CD4-positive, alpha-beta T cell (primary cell): ENCODE data around the gene CTNNA2. TPM values are rescaled to one million over a fixed set of nuclear protein-coding genes. Genes with fewer than 3 reads are reported as not detected.

Experiments
- ATAC-seq: fragments of 200-7000 bp; cut with Tn5 transposase; one replicate; pipeline ENCODE4 v1.10.0; 2022; ENCODE audit warnings: mild to moderate bottlenecking; ENCODE audit not compliant: poor library complexity
- CTCF ChIA-PET: fragments of 350-600 bp; sonication (Branson Sonifier 250); formaldehyde crosslinking; loops from one replicate; lab custom pipeline; 2021; ENCODE audit warnings: antibody characterized with exemption, inconsistent platforms; lab: Charles Lee
- POLR2A ChIA-PET: fragments of 350-600 bp; sonication (Branson Sonifier 250); formaldehyde crosslinking; loops from one replicate; lab custom pipeline; 2021; ENCODE audit warnings: antibody characterized with exemption, inconsistent platforms; lab: Charles Lee
- DNase-seq, 14 experiments: peaks; one replicate each; pipeline ENCODE4 v3.0.0-alpha.2; 2013 to 2020; ENCODE audit warnings: mixed read lengths in 2 of 14
- H3K27ac ChIP-seq, 2 donors: one replicate each; pipeline versions ENCODE4 v1.5.1 to v1.7.0; 2013; ENCODE audit warnings: low read length in 2 of 2, low read depth in 1 of 2, mild to moderate bottlenecking in 1 of 2
- H3K27me3 ChIP-seq, 2 experiments: 1 replicate in 1 of 2; 2 replicates in 1 of 2; pipeline versions ENCODE4 v1.6.1 to v1.7.0; 2013; ENCODE audit warnings: low read length in 2 of 2, control low read depth in 1 of 2, mild to moderate bottlenecking in 1 of 2, moderate library complexity in 1 of 2; ENCODE audit not compliant: insufficient read depth in 2 of 2, control insufficient read depth in 1 of 2
- H3K36me3 ChIP-seq: one replicate; pipeline ENCODE4 v1.6.1; 2013; ENCODE audit warnings: low read length, control low read depth; ENCODE audit not compliant: insufficient read depth
- H3K4me1 ChIP-seq: one replicate; pipeline ENCODE4 v1.6.1; 2013; ENCODE audit warnings: low read length, control low read depth; ENCODE audit not compliant: insufficient read depth
- H3K4me3 ChIP-seq: one replicate; pipeline ENCODE4 v1.5.1; 2013; ENCODE audit warnings: mild to moderate bottlenecking, low read length, moderate library complexity
- H3K9me3 ChIP-seq, 2 experiments: 1 replicate in 1 of 2; 2 replicates in 1 of 2; pipeline versions ENCODE4 v1.6.1 to v1.7.0; 2013; ENCODE audit warnings: low read length in 2 of 2, mild to moderate bottlenecking in 2 of 2, control low read depth in 1 of 2, moderate library complexity in 1 of 2; ENCODE audit not compliant: control insufficient read depth in 1 of 2, insufficient read depth in 1 of 2
- H3K27ac Mint-ChIP-seq: one replicate; pipeline ENCODE4 v1.8.0; 2020; ENCODE audit warnings: mixed read lengths
- H3K27me3 Mint-ChIP-seq: one replicate; pipeline ENCODE4 v1.8.0; 2021; ENCODE audit warnings: mixed read lengths
- H3K36me3 Mint-ChIP-seq: one replicate; pipeline ENCODE4 v1.8.0; 2021; ENCODE audit warnings: low read depth, mixed read lengths
- H3K4me1 Mint-ChIP-seq: one replicate; pipeline ENCODE4 v1.8.0; 2021; ENCODE audit warnings: low read depth, mixed read lengths
- H3K4me3 Mint-ChIP-seq: one replicate; pipeline ENCODE4 v1.8.0; 2020; ENCODE audit warnings: mild to moderate bottlenecking, mixed read lengths
- H3K9me3 Mint-ChIP-seq: one replicate; pipeline ENCODE4 v1.8.0; 2020; ENCODE audit warnings: mixed read lengths
- intact Hi-C, 2 experiments: fragments of 100-400 bp; cut with DNase I in 1 of 2; cut with micrococcal nuclease in 1 of 2; formaldehyde crosslinking; loops; one replicate each; pipeline versions ENCODE4 v1.15.1 to v1.9.0; 2023 to 2025; cut with DNase I, micrococcal nuclease
- total RNA-seq, 174 experiments: library from RNA in 2 of 174; stranded (reverse) in 2 of 174; gene quantifications; one replicate each; pipeline ENCODE4 v1.2.3 and lab custom pipeline; 2021 to 2026
- TF ChIP-seq, protein P1 (sequence below): fragments of 200-600 bp; IDR thresholded peaks from one replicate; pipeline ENCODE4 v1.8.0; 2022; ENCODE audit warnings: antibody characterized with exemption, mild to moderate bottlenecking

CTNNA2 gene
- total RNA-seq, 2 experiments from 2014 or later = not detected

DNA sequence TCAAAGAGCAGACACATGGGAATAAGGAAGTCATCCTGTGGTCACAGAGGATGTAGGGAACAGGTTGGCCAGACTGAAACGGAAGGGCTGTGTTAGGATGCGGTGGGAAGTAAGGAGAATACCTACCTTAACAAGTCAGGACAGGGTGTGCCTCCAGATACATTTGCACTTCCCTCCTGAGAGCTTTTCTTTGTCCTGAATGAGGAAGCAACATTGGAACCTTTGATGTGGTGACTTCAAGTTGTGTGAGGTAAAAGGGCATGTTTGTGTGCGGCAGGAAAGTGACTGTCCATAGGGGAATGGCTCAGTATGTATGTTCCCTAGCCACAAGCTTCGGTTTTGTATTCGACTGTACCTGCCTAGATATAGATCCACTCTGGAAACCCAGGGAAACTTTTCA lies 816.6 kb downstream of the CTNNA2 start:
- intact Hi-C loops = no loop called here
- Histone ChIP-seq H3K9me3 (peaks cover 0 to 4% of the 10 kb centered on the region in 2 experiments), H3K4me1 (no peaks in the 10 kb centered on the region), H3K27ac (no peak overlapping the region), H3K4me3 (no peak overlapping the region), H3K36me3 (no peaks in the 10 kb centered on the region), H3K27me3 (no peaks in the 10 kb centered on the region)
- H3K9me3 Mint-ChIP-seq = peaks cover 6% of the 10 kb centered on the region
- no peak for DNase-seq
- ChIA-PET CTCF (no interaction called here), POLR2A (no interaction called here)
- no peak overlapping the region for H3K4me3 Mint-ChIP-seq
- H3K27ac Mint-ChIP-seq = no peak overlapping the region
- no peaks in the 10 kb centered on the region for H3K27me3 Mint-ChIP-seq
- TF ChIP-seq, protein P1, sequence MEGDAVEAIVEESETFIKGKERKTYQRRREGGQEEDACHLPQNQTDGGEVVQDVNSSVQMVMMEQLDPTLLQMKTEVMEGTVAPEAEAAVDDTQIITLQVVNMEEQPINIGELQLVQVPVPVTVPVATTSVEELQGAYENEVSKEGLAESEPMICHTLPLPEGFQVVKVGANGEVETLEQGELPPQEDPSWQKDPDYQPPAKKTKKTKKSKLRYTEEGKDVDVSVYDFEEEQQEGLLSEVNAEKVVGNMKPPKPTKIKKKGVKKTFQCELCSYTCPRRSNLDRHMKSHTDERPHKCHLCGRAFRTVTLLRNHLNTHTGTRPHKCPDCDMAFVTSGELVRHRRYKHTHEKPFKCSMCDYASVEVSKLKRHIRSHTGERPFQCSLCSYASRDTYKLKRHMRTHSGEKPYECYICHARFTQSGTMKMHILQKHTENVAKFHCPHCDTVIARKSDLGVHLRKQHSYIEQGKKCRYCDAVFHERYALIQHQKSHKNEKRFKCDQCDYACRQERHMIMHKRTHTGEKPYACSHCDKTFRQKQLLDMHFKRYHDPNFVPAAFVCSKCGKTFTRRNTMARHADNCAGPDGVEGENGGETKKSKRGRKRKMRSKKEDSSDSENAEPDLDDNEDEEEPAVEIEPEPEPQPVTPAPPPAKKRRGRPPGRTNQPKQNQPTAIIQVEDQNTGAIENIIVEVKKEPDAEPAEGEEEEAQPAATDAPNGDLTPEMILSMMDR = no peak
- no peaks in the 10 kb centered on the region for H3K36me3 Mint-ChIP-seq
- H3K4me1 Mint-ChIP-seq = no peaks in the 10 kb centered on the region
- ATAC-seq = no peak

GRCh38 chr2:80330527-80331450 lies 817.9 kb downstream of the CTNNA2 start:
- Mint-ChIP-seq H3K36me3 (no peaks in the 10 kb centered on the region), H3K27ac (no peak overlapping the region), H3K9me3 (peaks cover 6% of the 10 kb centered on the region), H3K4me1 (no peaks in the 10 kb centered on the region), H3K27me3 (no peaks in the 10 kb centered on the region), H3K4me3 (no peak overlapping the region)
- DNase-seq (no peak), ATAC-seq (no peak)
- H3K36me3 ChIP-seq = no peaks in the 10 kb centered on the region
- no peak overlapping the region for H3K27ac ChIP-seq
- H3K27me3 ChIP-seq = no peaks in the 10 kb centered on the region
- CTCF ChIA-PET = no interaction called here
- TF ChIP-seq, protein P1 = no peak
- H3K9me3 ChIP-seq = peaks cover 0 to 4% of the 10 kb centered on the region in 2 experiments
- H3K4me1 ChIP-seq = no peaks in the 10 kb centered on the region
- intact Hi-C loops = no loop called here
- H3K4me3 ChIP-seq = no peak overlapping the region
- POLR2A ChIA-PET = no interaction called here

GRCh38 chr2:80333886-80334285 lies 821.0 kb downstream of the CTNNA2 start:
- TF ChIP-seq, protein P1 = no peak
- Histone ChIP-seq H3K4me3 (no peak overlapping the region), H3K27me3 (no peaks in the 10 kb centered on the region), H3K27ac (no peak overlapping the region), H3K9me3 (peaks cover 0 to 9% of the 10 kb centered on the region in 2 experiments), H3K36me3 (no peaks in the 10 kb centered on the region), H3K4me1 (no peaks in the 10 kb centered on the region)
- ATAC-seq (no peak), DNase-seq (no peak)
- ChIA-PET POLR2A (no interaction called here), CTCF (no interaction called here)
- intact Hi-C loops = no loop called here
- Mint-ChIP-seq H3K9me3 (peaks cover 11% of the 10 kb centered on the region), H3K27me3 (no peaks in the 10 kb centered on the region), H3K4me3 (no peak overlapping the region), H3K27ac (no peak overlapping the region), H3K36me3 (no peaks in the 10 kb centered on the region), H3K4me1 (no peaks in the 10 kb centered on the region)
